GM10248 (cell line): ENCODE measurements around the gene BANF2.
"Not testable (repeated sequence)": the region's sequence is repeated elsewhere in the genome, so short reads cannot be mapped to it uniquely, and the experiment has no call there.

ENCODE experiments used
- CTCF ChIA-PET: fragments of 300-600 bp; sonication (Branson Sonifier 250); formaldehyde crosslinking; extraction: SDS; loops from one replicate; lab custom pipeline; 2021; ENCODE audit warnings: antibody characterized with exemption; lab: Yijun Ruan, JAX
- POLR2A ChIA-PET: fragments of 350-650 bp; sonication (Branson Sonifier 250); formaldehyde crosslinking; extraction: SDS; loops from one replicate; lab custom pipeline; 2020; ENCODE audit warnings: antibody characterized with exemption; lab: Yijun Ruan, JAX
- DNase-seq: peaks from one replicate; pipeline ENCODE4 v3.0.0; 2012; ENCODE audit errors: extremely low spot score
- TF ChIP-seq, protein P1 (sequence below): IDR thresholded peaks from 2 replicates; pipeline ENCODE4 v1.5.1; 2012; ENCODE audit warnings: mild to moderate bottlenecking, low read depth; ENCODE audit errors: extremely low read depth, missing control alignments, control extremely low read depth

The BANF2 gene

GRCh38 chr20:17700637-17701036, 871 bp downstream of the BANF2 start:
- TF ChIP-seq, protein P1, sequence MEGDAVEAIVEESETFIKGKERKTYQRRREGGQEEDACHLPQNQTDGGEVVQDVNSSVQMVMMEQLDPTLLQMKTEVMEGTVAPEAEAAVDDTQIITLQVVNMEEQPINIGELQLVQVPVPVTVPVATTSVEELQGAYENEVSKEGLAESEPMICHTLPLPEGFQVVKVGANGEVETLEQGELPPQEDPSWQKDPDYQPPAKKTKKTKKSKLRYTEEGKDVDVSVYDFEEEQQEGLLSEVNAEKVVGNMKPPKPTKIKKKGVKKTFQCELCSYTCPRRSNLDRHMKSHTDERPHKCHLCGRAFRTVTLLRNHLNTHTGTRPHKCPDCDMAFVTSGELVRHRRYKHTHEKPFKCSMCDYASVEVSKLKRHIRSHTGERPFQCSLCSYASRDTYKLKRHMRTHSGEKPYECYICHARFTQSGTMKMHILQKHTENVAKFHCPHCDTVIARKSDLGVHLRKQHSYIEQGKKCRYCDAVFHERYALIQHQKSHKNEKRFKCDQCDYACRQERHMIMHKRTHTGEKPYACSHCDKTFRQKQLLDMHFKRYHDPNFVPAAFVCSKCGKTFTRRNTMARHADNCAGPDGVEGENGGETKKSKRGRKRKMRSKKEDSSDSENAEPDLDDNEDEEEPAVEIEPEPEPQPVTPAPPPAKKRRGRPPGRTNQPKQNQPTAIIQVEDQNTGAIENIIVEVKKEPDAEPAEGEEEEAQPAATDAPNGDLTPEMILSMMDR = no peak
- ChIA-PET POLR2A (no interaction called here), CTCF (interaction anchor here (1.0 to 1.9 kb wide), 3 partner anchors 10 to 17 kb away, joined by 5 read pairs; no protein-coding TSS in a partner anchor)
- no peak for DNase-seq

DNA sequence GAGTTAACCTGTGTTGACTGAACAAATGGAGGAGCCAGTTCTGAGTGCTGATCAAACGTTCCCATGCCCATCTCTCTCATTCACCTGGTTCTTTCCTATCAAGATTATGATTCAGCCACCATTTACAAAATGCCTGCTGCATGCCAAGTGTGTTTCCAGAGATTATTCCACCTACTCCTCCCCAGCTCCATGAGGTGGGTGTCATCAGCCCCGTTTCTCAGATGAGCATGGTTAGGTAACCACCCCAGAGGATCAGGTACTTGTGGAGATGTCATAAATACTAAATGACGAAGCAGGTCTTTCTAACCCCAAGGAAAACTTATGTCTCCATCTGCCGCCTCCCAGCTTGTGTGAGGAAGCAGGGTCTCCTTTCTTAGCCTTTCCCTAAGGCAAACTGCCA, 2.1 kb downstream of the BANF2 start:
- TF ChIP-seq, protein P1 = no peak
- CTCF ChIA-PET = interaction anchor here (1.4 to 1.9 kb wide), 2 partner anchors 11 to 19 kb away, joined by 5 read pairs; no protein-coding TSS in a partner anchor
- POLR2A ChIA-PET = no interaction called here
- no peak for DNase-seq

GRCh38 chr20:17704589-17705317, 5.0 kb downstream of the BANF2 start:
- TF ChIP-seq, protein P1 = no peak
- DNase-seq = no peak
- CTCF ChIA-PET = interaction anchor here (1.4 kb wide), 1 partner anchor 8 kb away, joined by 3 read pairs; no protein-coding TSS in a partner anchor
- POLR2A ChIA-PET = no interaction called here

DNA sequence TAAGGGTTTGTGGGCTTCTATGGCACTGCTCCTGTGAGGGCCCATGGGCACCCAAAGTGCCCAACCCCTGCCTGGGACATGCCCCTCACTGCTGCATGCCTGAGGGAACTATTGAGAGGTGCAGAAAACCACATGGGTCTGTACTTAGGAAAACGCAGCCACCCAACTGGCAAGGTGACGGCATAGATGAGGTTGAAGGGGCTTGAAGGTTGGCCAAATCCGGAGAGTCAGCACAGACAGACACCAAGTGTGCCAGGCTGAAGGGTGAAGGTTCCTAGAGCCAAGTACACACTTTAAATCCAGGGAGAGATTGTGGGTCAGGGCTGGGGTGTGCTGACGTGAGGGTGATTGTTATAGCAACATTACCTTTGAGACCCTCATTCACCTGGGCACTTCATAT, 6.2 kb downstream of the BANF2 start:
- TF ChIP-seq, protein P1 = no peak
- ChIA-PET POLR2A (interaction anchor here (0.9 kb wide), 1 partner anchor 24 kb away, joined by 3 read pairs; the partner anchor contains the start of gene RRBP1), CTCF (interaction anchor here (2.1 to 2.5 kb wide), 2 partner anchors 20 to 233 kb away, joined by 5 read pairs; no protein-coding TSS in a partner anchor)
- DNase-seq = no peak

DNA sequence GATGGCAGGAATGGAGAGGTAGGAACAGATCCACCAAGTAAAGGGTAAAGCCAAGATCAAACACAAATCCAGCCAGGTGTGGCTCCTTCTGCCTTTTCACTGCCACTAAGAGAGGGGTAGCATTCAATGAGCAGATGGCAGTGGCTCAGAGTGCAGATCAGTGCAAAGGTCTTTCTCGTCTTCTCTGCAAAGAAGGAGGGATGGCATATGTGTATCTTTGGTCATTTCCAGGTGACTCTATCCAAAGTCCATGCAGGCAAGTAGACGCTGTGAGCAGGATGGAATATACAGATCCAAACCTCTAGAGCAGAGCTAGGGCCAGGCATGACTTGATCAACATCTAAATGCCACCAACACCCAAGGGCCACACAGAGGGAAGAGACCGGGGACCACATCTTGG, 6.9 kb downstream of the BANF2 start:
- no peak for DNase-seq
- CTCF ChIA-PET = interaction anchor here (0.8 to 2.5 kb wide), 4 partner anchors 8 to 232 kb away, joined by 3 to 5 read pairs (median 4); partner anchors contain the start of gene RRBP1
- TF ChIP-seq, protein P1 = no peak
- POLR2A ChIA-PET = interaction anchor here (0.9 kb wide), 1 partner anchor 24 kb away, joined by 3 read pairs; the partner anchor contains the start of gene RRBP1

- CTCF ChIA-PET = interaction anchor here (2.9 kb wide), 1 partner anchor 25 kb away, joined by 10 read pairs; the partner anchor contains the start of gene RRBP1
- DNase-seq, POLR2A ChIA-PET: not testable (repeated sequence)
Observed at GRCh38 chr20:17707951-17708350, 8.2 kb downstream of the BANF2 start.
